CD4-positive, CD25-positive, alpha-beta regulatory T cell (primary cell): Measurements from ENCODE around the gene ADGRB3. TPM values are rescaled to one million over a fixed set of nuclear protein-coding genes. Genes with fewer than 3 reads are reported as not detected.

Experiments used
- ATAC-seq, 2 donors: fragments of 150-1000 bp; cut with Tn5 transposase; one replicate each; pipeline ENCODE4 v1.10.0; 2021; ENCODE audit warnings: low read depth in 2 of 2, moderate number of reproducible peaks in 2 of 2, moderate library complexity in 1 of 2
- DNase-seq, 3 donors: peaks; one replicate each; pipeline versions ENCODE4 v3.0.0 to v3.0.0-alpha.2; 2012 to 2022; ENCODE audit warnings: mixed read lengths in 1 of 3
- H3K27ac ChIP-seq: one replicate; pipeline ENCODE4 v1.7.0; 2013; ENCODE audit warnings: mild to moderate bottlenecking, low read length; ENCODE audit not compliant: insufficient read depth, poor library complexity, severe bottlenecking
- H3K27me3 ChIP-seq: one replicate; pipeline ENCODE4 v1.7.0; 2013; ENCODE audit warnings: low read length; ENCODE audit not compliant: control insufficient read depth, insufficient read depth
- H3K36me3 ChIP-seq: one replicate; pipeline ENCODE4 v1.7.0; 2013; ENCODE audit warnings: mild to moderate bottlenecking, low read length, moderate library complexity; ENCODE audit not compliant: control insufficient read depth, insufficient read depth
- H3K4me1 ChIP-seq: 2 replicates; pipeline ENCODE4 v1.7.0; 2013; ENCODE audit warnings: mild to moderate bottlenecking, low read length; ENCODE audit not compliant: insufficient read depth, control insufficient read depth, poor library complexity, severe bottlenecking
- H3K4me3 ChIP-seq: one replicate; pipeline ENCODE4 v1.7.0; 2013; ENCODE audit warnings: low read depth, mild to moderate bottlenecking, low read length, moderate library complexity
- H3K9me3 ChIP-seq, 2 experiments: 1 replicate in 1 of 2; 2 replicates in 1 of 2; pipeline ENCODE4 v1.7.0; 2013; ENCODE audit warnings: low read length in 2 of 2, mild to moderate bottlenecking in 1 of 2, moderate library complexity in 1 of 2; ENCODE audit not compliant: control insufficient read depth in 2 of 2
- H3K27ac Mint-ChIP-seq, 3 donors: one replicate each; pipeline ENCODE4 v1.8.0; 2020 to 2022; ENCODE audit warnings: mild to moderate bottlenecking in 3 of 3, mixed read lengths in 3 of 3, moderate library complexity in 2 of 3
- H3K27me3 Mint-ChIP-seq: one replicate; pipeline ENCODE4 v1.8.0; 2022; ENCODE audit warnings: mild to moderate bottlenecking, mixed read lengths
- H3K36me3 Mint-ChIP-seq: one replicate; pipeline ENCODE4 v1.8.0; 2020; ENCODE audit warnings: mixed read lengths
- H3K4me1 Mint-ChIP-seq, 4 donors: one replicate each; pipeline ENCODE4 v1.8.0; 2020 to 2022; ENCODE audit warnings: mixed read lengths in 4 of 4, mild to moderate bottlenecking in 1 of 4
- H3K4me3 Mint-ChIP-seq, 4 donors: one replicate each; pipeline ENCODE4 v1.8.0; 2020 to 2022; ENCODE audit warnings: mild to moderate bottlenecking in 4 of 4, mixed read lengths in 4 of 4, moderate library complexity in 3 of 4
- H3K9me3 Mint-ChIP-seq, 7 donors: one replicate each; pipeline ENCODE4 v1.8.0; 2020 to 2022; ENCODE audit warnings: mixed read lengths in 7 of 7, mild to moderate bottlenecking in 3 of 7, moderate library complexity in 2 of 7
- polyA plus RNA-seq, 4 donors: library from polyadenylated mRNA; unstranded; fragments of 300-500 nt; fragmentation: Illumina TruSeq; gene quantifications; one replicate each; pipeline ENCODE4 v1.2.3, GENCODE V29; 2021
- total RNA-seq: library from RNA; stranded (reverse); gene quantifications from one replicate; pipeline ENCODE4 v1.2.3, GENCODE V29; 2022

The ADGRB3 gene
- total and polyA plus RNA-seq, 5 donors from 2014 or later = not detected

DNA sequence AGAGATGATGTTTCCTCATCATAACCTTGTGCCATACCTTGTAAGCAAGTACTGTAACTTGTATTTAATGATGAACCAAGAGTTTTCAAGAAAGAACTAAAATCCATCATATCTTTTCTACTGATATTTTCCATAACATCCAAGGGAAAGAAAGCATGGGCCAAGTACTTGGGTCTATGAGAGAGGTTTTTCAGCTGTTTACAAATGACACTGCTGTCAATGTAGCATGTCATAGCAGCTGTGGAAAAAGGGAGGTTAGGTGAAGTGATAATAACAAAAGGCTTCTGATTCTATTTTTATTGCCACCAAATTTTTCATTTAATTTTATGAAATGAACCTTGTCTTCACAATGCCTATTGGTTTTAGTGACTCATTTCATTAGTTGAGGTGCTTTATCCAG lies 679.4 kb downstream of the ADGRB3 start:
- Histone ChIP-seq H3K4me3 (no peak overlapping the region), H3K27ac (no peak overlapping the region), H3K36me3 (no peaks in the 10 kb centered on the region), H3K4me1 (no peaks in the 10 kb centered on the region), H3K9me3 (no peaks in the 10 kb centered on the region), H3K27me3 (no peaks in the 10 kb centered on the region)
- Mint-ChIP-seq H3K36me3 (no peaks in the 10 kb centered on the region), H3K27ac (no peak overlapping the region), H3K4me3 (no peak overlapping the region), H3K4me1 (no peaks in the 10 kb centered on the region), H3K27me3 (no peaks in the 10 kb centered on the region), H3K9me3 (peaks cover 0 to 5% (median 0%) of the 10 kb centered on the region in 7 donors)
- DNase-seq (no peak), ATAC-seq (no peak)

GRCh38 chr6:69331886-69332285 lies 696.8 kb downstream of the ADGRB3 start:
- ATAC-seq (no peak), DNase-seq (no peak)
- Mint-ChIP-seq H3K27me3 (no peaks in the 10 kb centered on the region), H3K4me1 (no peaks in the 10 kb centered on the region), H3K4me3 (no peak overlapping the region), H3K9me3 (peaks cover 0 to 4% (median 0%) of the 10 kb centered on the region in 7 donors), H3K36me3 (no peaks in the 10 kb centered on the region), H3K27ac (no peak overlapping the region)
- Histone ChIP-seq H3K9me3 (no peaks in the 10 kb centered on the region), H3K4me1 (no peaks in the 10 kb centered on the region), H3K27me3 (no peaks in the 10 kb centered on the region), H3K27ac (no peak overlapping the region), H3K4me3 (no peak overlapping the region), H3K36me3 (no peaks in the 10 kb centered on the region)

DNA sequence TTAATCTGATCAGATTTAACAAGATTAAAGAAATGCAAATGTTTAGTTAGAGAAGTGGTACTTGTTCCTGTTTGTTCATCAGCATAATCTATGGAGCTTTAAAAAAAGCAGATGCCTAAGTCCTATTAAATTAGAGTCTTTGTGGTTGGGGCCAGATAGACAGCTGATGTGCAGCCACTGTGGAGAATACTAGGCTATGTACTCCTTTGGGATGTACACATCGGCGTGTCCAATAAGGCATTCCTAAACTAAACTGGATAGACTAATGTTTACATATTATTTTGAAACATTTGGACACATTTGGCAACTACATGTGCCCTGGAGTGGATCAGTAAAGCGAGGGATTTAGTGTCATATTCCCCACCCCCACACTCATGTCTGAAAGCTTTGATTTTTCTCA lies 702.2 kb downstream of the ADGRB3 start:
- ATAC-seq (no peak), DNase-seq (no peak)
- Mint-ChIP-seq H3K9me3 (peaks cover 0 to 3% (median 1%) of the 10 kb centered on the region in 7 donors), H3K4me1 (no peaks in the 10 kb centered on the region), H3K4me3 (no peak overlapping the region), H3K27ac (no peak overlapping the region), H3K36me3 (no peaks in the 10 kb centered on the region), H3K27me3 (no peaks in the 10 kb centered on the region)
- no peak overlapping the region for H3K27ac ChIP-seq
- H3K36me3 ChIP-seq = no peaks in the 10 kb centered on the region
- H3K4me1 ChIP-seq = no peaks in the 10 kb centered on the region
- H3K4me3 ChIP-seq = no peak overlapping the region
- no peaks in the 10 kb centered on the region for H3K27me3 ChIP-seq
- no peaks in the 10 kb centered on the region for H3K9me3 ChIP-seq

DNA sequence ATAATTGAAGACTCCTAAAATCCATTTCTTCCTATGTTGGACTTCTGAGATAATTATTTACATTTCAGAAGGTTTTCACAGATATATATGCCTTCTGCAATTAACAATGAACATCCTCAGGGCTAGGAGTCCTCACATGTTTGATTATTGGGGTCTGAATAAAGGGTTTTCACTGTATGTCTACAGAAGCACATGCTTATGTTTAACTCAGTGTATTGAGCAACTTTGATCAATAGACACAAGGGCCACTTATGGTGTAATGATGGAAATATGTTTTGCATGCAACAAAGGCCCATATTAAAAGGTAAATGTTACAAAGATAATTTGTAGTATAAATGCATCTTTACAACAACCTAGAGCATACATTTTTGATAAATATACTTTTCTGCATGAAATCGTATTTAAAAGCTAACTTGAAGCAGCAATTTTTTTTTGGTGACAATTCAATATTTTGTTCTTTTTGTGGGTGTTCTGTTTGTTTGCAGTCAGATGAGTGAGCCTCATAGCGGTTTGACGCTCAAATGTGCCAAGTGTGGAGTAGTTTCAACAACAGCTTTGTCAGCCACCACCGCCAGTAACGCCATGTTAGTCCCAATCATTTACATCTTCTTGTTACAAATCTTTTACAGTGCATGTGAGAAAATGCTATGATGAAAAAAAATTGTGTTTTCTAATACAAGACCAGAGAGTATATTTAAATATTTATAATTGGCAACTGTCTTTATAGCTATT lies 703.5 kb downstream of the ADGRB3 start:
- ATAC-seq = no peak
- no peak overlapping the region for H3K4me3 Mint-ChIP-seq
- no peak overlapping the region for H3K4me3 ChIP-seq
- DNase-seq = no peak
- peaks cover 0 to 2% (median 0%) of the 10 kb centered on the region in 7 donors for H3K9me3 Mint-ChIP-seq
- no peaks in the 10 kb centered on the region for H3K27me3 Mint-ChIP-seq
- H3K27ac ChIP-seq = no peak overlapping the region
- no peaks in the 10 kb centered on the region for H3K4me1 ChIP-seq
- no peak overlapping the region for H3K27ac Mint-ChIP-seq
- no peaks in the 10 kb centered on the region for H3K4me1 Mint-ChIP-seq
- H3K36me3 Mint-ChIP-seq = no peaks in the 10 kb centered on the region
- no peaks in the 10 kb centered on the region for H3K9me3 ChIP-seq
- no peaks in the 10 kb centered on the region for H3K27me3 ChIP-seq
- H3K36me3 ChIP-seq = no peaks in the 10 kb centered on the region

GRCh38 chr6:69339163-69339550 lies 704.1 kb downstream of the ADGRB3 start:
- Mint-ChIP-seq H3K4me1 (no peaks in the 10 kb centered on the region), H3K27me3 (no peaks in the 10 kb centered on the region), H3K4me3 (no peak overlapping the region), H3K9me3 (peaks cover 0 to 2% (median 0%) of the 10 kb centered on the region in 7 donors), H3K27ac (no peak overlapping the region), H3K36me3 (no peaks in the 10 kb centered on the region)
- no peaks in the 10 kb centered on the region for H3K27me3 ChIP-seq
- H3K36me3 ChIP-seq = no peaks in the 10 kb centered on the region
- H3K9me3 ChIP-seq = no peaks in the 10 kb centered on the region
- ATAC-seq = no peak
- DNase-seq = no peak
- no peak overlapping the region for H3K4me3 ChIP-seq
- H3K4me1 ChIP-seq = no peaks in the 10 kb centered on the region
- H3K27ac ChIP-seq = no peak overlapping the region

- ATAC-seq = no peak
- Mint-ChIP-seq H3K36me3 (no peaks in the 10 kb centered on the region), H3K4me3 (no peak overlapping the region), H3K27me3 (no peaks in the 10 kb centered on the region), H3K4me1 (no peaks in the 10 kb centered on the region), H3K27ac (no peak overlapping the region), H3K9me3 (peaks cover 0 to 6% (median 2%) of the 10 kb centered on the region in 7 donors)
- Histone ChIP-seq H3K4me1 (no peaks in the 10 kb centered on the region), H3K27ac (no peak overlapping the region), H3K9me3 (no peaks in the 10 kb centered on the region), H3K27me3 (no peaks in the 10 kb centered on the region), H3K36me3 (no peaks in the 10 kb centered on the region), H3K4me3 (no peak overlapping the region)
- DNase-seq = no peak
Observed at GRCh38 chr6:69340196-69340595, 705.1 kb downstream of the ADGRB3 start.

GRCh38 chr6:69343851-69344250 lies 708.8 kb downstream of the ADGRB3 start:
- Histone ChIP-seq H3K4me1 (no peaks in the 10 kb centered on the region), H3K36me3 (no peaks in the 10 kb centered on the region), H3K27me3 (no peaks in the 10 kb centered on the region), H3K9me3 (no peaks in the 10 kb centered on the region), H3K27ac (no peak overlapping the region), H3K4me3 (no peak overlapping the region)
- H3K4me1 Mint-ChIP-seq = no peaks in the 10 kb centered on the region
- DNase-seq (no peak), ATAC-seq (no peak)
- H3K27me3 Mint-ChIP-seq = no peaks in the 10 kb centered on the region
- H3K27ac Mint-ChIP-seq = no peak overlapping the region
- peaks cover 0 to 9% (median 2%) of the 10 kb centered on the region in 7 donors for H3K9me3 Mint-ChIP-seq
- H3K36me3 Mint-ChIP-seq = no peaks in the 10 kb centered on the region
- no peak overlapping the region for H3K4me3 Mint-ChIP-seq

GRCh38 chr6:69349771-69350170 lies 714.7 kb downstream of the ADGRB3 start:
- Histone ChIP-seq H3K27me3 (no peaks in the 10 kb centered on the region), H3K4me3 (no peak overlapping the region), H3K27ac (no peak overlapping the region), H3K36me3 (no peaks in the 10 kb centered on the region), H3K9me3 (no peaks in the 10 kb centered on the region), H3K4me1 (no peaks in the 10 kb centered on the region)
- DNase-seq (no peak), ATAC-seq (no peak)
- H3K36me3 Mint-ChIP-seq = no peaks in the 10 kb centered on the region
- no peak overlapping the region for H3K4me3 Mint-ChIP-seq
- peaks cover 0 to 6% (median 1%) of the 10 kb centered on the region in 7 donors for H3K9me3 Mint-ChIP-seq
- H3K27me3 Mint-ChIP-seq = no peaks in the 10 kb centered on the region
- H3K27ac Mint-ChIP-seq = no peak overlapping the region
- H3K4me1 Mint-ChIP-seq = no peaks in the 10 kb centered on the region
